GM13977 (cell line): Measurements from ENCODE around the gene C1orf174.

Source experiments
- DNase-seq: peaks from one replicate; pipeline ENCODE4 v3.0.0; 2012; ENCODE audit warnings: low spot score
- in situ Hi-C: fragments of 300-500 bp; cut with MboI; formaldehyde crosslinking; loops from one replicate; pipeline ENCODE4 v1.12.0; 2022; ENCODE audit warnings: low sequenced_read_pairs, low pct_unique_long_range_greater_than_20kb, mixed read lengths, inconsistent platforms; ENCODE audit not compliant: unreplicated experiment
- TF ChIP-seq, protein P1 (sequence below): IDR thresholded peaks from 2 replicates; pipeline ENCODE4 v1.5.1; 2012; ENCODE audit warnings: mild to moderate bottlenecking, control low read depth; ENCODE audit not compliant: insufficient read depth; ENCODE audit errors: extremely low read depth, missing control alignments

The C1orf174 gene

DNA sequence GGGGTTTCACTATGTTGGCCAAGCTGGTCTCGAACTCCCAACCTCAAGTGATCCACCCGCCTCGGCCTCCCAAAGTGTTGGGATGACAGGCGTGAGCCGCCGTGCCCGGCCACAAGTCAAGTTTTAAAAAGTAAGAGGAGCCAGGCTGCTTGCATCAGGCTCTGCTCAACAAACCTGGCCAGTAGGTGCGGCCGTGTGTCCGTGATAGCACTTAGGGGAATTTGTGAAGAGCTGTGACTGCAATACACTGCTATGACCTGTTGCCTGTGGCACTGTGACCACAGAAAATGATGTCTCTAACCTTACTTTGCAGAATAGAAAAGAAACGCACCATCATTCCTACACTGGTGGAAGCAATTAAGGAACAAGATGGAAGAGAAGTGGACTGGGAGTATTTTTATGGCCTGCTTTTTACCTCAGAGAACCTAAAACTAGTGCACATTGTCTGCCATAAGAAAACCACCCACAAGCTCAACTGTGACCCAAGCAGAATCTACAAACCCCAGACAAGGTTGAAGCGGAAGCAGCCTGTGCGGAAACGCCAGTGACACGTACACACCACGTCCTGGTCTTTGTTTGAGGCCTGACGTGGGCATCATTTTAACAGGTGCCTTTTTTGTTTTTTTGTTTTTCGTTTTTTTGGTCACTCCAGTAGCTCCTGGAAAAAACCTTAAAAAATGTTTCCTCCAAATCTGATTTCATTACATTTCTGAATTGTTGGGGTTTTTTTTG is 16.7 kb downstream of the C1orf174 start:
- no peak for DNase-seq
- TF ChIP-seq, protein P1, sequence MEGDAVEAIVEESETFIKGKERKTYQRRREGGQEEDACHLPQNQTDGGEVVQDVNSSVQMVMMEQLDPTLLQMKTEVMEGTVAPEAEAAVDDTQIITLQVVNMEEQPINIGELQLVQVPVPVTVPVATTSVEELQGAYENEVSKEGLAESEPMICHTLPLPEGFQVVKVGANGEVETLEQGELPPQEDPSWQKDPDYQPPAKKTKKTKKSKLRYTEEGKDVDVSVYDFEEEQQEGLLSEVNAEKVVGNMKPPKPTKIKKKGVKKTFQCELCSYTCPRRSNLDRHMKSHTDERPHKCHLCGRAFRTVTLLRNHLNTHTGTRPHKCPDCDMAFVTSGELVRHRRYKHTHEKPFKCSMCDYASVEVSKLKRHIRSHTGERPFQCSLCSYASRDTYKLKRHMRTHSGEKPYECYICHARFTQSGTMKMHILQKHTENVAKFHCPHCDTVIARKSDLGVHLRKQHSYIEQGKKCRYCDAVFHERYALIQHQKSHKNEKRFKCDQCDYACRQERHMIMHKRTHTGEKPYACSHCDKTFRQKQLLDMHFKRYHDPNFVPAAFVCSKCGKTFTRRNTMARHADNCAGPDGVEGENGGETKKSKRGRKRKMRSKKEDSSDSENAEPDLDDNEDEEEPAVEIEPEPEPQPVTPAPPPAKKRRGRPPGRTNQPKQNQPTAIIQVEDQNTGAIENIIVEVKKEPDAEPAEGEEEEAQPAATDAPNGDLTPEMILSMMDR, result no peak
- in situ Hi-C loops, result no loop called here

DNA sequence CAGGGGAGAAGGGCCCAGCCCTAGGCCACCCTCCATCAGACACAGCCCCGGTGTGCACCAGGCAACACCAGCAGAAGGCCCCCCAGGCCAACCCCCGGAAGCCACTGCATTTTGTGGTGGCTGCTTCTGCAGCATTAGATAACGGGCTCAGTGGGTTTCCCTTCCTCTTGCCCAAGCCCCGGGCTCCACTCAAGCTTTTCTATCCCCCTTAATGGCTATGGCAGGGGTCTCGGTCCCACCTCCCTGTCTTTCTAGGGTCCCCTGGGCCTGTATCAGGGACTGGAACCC is 18.9 kb downstream of the C1orf174 start:
- in situ Hi-C loops, result no loop called here
- no peak for DNase-seq
- TF ChIP-seq, protein P1, result no peak

DNA sequence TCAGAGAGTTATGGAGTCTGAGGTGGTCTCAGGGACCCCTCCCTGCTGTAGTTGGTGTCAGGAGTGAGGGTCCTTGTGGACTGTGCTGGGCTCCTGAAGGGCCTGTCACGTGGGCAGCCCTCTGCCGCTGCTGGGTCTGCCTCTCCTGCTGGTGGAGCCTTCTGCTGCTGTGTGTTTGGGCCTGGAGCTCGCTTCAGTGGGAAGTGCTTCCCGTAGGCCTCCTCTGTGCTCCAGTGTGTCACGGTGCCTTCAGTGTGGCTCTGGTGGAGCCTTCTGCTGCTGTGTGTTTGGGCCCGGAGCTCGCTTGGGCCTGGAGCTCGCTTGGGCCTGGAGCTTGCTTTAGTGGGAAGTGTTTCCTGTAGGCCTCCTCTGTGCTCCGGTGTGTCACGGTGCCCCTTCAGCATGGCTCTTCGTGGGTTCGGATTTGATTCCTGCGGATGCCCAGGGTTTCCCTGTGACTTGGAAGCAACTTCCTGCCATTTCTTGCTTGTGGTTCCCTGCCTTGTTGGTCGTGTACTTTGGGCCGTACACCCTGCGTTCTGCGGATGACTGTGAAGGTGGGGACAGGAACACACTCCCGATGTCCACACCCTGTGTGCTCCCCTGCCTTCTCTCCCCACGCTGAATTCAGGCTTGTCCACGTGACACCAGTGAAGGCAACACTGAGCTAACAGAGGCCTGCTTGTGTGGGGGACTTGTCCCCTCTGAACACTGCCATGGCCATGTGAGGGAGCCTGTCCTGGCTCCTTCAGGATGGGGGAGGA is 19.5 kb downstream of the C1orf174 start:
- DNase-seq, result no peak
- in situ Hi-C loops, result no loop called here
- TF ChIP-seq, protein P1, result no peak

GRCh38 chr1:3879787-3880428 is 20.2 kb downstream of the C1orf174 start:
- DNase-seq, result no peak
- in situ Hi-C loops, result no loop called here
- TF ChIP-seq, protein P1, result no peak

DNA sequence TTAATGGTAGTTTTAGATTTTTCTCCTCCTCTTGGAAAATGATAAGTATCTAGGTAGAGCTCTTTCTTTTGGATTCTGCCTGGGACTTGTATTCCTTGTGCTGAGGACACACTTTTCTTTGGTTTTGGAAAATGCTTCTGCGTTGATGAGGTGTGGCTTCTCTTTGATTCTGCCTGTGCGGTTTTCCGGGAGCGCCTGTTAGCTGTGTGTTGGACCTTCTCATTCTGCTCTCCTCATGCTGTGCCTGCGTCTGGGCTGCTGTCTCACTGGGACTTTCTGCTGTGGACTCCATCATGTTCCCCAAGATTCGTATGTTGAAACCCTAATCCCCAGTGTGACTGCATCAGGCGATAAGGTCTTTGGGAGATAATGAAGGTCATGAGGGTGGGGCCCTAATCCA is 21.0 kb downstream of the C1orf174 start:
- in situ Hi-C loops, result no loop called here
- TF ChIP-seq, protein P1, result no peak

GRCh38 chr1:3876716-3877115 is 23.4 kb downstream of the C1orf174 start:
- DNase-seq, result no peak
- in situ Hi-C loops, result no loop called here
- TF ChIP-seq, protein P1, result no peak

More for the DNA sequence above, 21.0 kb downstream of the C1orf174 start:
- DNase-seq, result no peak
